HG03095 (cell line): ENCODE data around the gene EMID1.
"Not testable (repeated sequence)": the region's sequence is repeated elsewhere in the genome, so short reads cannot be mapped to it uniquely, and the experiment has no call there.

ENCODE experiments used
- ATAC-seq: cut with Tn5 transposase; IDR thresholded peaks from one replicate; pipeline ENCODE4 v1.9.1; 2021; ENCODE audit warnings: moderate library complexity; ENCODE audit not compliant: unreplicated experiment

Gene EMID1

DNA sequence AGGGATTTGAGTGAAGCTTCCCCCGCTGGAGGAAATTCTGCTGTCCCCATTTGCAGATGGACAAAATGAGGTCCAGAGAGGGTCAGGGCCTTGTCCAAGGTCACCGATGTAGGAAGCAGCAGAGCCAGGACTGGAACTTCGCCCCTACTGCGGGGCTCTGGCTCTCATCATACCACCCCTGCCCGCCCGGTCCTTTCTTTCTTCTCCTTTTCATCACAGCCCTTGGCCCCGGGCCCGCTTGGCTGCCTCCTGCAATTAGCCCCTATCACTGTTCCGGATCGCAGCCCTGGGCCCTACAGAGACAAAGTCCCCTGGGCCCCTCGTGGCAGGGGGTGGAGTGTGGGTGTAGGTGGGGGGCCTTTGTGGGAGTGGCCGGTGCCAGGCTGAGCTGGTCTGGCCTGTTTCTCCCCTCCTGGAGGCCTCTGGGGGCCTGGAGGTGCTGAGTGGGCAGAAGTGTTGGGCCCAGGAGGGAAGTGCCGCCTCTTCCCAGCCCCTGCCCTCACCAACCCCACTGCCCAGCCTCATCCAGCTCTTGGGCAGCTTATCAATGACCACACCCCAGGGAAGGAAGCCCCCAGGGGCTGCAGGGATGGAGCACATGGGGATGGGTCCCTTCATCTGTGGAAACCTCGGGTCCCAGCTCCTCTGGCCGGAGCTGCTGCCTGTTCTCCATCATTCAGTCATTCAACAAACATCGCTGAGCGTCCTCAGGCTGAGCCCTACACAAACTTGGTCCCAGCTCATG lies 3.4 kb downstream of the EMID1 start:
- ATAC-seq = no peak

DNA sequence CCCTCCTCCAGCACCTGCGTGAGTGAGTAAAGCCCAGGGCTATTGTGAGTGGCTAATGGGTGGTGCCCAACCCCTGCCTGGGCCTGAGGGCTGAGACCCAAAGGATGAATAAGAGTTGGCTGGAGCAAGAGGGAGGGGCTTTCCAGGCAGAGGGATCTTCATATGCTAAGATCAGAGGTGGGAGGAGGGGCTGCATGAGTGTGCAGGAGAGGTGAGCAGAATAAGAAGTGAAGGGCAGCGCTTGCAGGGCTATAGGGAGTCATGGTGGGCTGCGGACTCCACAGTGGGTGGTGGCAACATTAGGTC lies 3.9 kb downstream of the EMID1 start:
- no peak for ATAC-seq

DNA sequence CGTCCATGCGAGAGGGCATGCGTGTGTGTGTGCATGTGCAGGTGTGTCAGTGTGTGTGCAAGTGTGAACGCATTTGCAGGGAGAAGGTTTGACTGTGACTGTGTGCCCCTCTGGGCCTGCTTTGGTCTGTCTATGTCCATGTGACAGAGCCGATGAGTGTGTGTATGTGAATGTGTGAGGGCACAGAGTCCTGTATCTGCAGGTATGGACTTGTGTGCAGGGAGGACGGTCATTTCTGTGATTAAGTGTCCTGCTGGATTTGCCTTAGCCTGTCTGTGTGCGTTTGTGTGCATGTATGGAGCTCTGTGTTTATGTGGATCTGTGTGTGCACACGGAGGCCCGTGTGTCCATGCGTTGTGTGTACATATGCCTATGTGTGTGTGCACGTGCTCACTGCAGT lies 5.4 kb downstream of the EMID1 start:
- no peak for ATAC-seq

DNA sequence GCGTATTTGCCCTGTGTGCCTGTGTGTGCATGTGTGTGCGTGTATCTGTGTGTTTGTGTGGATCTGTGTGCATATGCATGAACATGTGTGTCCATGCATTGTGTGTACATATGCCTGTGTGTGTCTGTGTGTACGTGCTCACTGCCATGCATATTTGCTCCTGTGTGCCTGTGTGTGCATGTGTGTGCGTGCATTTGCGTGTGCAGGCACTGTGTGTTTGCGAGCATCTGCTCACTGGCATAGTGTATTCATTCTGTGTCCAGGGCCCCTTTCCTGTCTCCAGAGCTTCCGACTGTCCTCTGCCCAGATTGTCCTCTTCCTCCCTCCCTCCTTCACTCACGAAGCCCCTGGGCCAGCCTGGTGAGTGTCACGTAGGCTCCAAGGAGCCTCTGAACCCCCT lies 5.8 kb downstream of the EMID1 start:
- no peak for ATAC-seq

DNA sequence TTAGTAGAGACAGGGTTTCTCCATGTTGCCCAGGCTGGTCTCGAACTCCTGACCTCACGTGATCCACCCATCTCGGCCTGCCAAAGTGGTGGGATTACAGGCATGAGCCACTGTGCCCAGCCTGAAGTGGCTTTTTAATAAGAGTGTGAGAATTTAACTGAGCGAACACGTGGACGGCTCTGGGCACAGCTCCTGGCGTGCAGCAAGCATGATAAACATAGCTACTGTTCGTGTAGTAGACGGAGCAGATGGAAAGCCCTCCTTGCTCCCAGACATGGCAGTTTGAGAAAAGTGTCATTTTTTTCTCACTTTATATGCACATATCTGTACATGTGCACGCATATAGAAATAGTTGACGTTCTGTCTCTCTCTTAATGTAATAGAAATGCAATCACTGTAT lies 7.0 kb downstream of the EMID1 start:
- no peak for ATAC-seq

DNA sequence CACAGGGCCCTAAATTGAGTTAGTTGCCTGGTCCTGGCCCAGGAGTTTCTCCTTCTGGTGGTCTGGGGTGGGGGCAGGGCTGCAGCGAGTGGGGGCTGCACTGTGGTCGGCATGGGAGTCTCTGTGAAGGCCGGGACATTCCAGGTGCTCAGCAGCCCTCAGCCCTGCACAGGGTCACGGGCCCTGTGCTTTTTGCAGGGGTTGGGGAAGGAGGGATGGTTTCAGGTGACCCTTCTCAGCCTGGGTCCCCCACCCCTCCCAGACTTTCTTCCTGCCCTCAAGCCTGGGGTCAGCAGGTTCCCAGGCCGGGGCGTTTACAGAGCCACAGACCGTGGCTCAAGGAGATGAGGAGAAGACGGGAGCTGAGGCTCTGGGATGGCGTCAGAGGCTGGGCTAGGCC lies 7.8 kb downstream of the EMID1 start:
- ATAC-seq = no peak

DNA sequence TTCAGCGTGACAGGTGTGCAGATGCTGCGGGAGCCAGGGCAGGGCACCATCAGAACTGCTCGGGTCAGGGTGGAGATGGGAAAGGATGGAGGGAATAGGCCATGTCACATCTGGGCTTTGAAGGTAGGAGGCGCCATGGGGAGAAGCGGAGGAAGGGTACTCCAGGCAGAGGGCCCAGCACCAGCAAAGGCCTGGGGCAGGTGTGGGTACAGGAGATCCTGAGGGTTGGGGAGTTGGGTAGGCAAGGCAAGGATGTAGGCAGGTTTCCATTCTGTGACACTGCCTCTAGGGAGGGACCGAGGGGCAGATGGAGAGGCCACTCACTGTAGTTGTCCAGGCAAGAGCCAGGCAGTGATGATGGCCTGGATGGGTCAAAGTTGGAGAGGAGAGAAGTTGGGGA lies 8.5 kb downstream of the EMID1 start:
- no peak for ATAC-seq

DNA sequence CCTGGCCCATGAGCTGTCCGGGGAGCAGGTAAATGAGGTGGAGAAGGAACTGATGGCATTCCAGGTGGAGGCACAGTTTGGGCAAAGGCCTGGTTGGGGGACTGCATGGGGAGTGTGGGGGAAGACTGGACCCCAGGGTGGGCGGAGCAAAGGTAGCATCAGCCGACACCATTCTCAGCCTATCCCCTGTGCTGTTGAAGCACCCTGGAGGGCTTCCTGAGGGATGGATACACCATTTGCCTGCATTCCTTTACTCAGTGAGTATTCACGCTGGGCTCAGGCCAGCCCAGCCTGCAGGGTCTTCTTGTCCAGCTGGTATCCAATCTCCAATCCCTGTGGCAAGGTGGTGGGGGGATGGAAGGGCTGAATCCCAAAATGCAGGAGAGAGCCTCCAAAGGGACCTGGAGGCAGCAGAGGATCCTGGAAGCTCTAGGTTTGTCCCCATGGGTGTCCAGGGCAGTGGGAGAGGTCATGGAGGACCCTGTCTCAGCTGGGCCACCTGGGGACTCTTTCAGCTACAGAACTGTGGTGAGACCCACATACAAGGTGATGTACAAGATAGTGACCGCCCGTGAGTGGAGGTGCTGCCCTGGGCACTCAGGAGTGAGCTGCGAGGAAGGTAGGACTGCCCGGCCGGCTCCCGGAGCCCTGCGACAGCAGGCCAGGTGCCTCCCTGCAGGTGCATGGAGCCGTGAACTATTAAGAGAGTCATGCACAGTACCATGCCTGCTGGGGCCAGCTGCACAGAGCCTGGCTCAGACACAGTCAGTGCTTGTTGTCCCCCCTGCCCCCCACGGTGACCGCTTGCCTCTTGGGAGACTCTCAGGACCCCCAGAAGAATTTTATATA lies 9.5 kb downstream of the EMID1 start:
- ATAC-seq = no peak

DNA sequence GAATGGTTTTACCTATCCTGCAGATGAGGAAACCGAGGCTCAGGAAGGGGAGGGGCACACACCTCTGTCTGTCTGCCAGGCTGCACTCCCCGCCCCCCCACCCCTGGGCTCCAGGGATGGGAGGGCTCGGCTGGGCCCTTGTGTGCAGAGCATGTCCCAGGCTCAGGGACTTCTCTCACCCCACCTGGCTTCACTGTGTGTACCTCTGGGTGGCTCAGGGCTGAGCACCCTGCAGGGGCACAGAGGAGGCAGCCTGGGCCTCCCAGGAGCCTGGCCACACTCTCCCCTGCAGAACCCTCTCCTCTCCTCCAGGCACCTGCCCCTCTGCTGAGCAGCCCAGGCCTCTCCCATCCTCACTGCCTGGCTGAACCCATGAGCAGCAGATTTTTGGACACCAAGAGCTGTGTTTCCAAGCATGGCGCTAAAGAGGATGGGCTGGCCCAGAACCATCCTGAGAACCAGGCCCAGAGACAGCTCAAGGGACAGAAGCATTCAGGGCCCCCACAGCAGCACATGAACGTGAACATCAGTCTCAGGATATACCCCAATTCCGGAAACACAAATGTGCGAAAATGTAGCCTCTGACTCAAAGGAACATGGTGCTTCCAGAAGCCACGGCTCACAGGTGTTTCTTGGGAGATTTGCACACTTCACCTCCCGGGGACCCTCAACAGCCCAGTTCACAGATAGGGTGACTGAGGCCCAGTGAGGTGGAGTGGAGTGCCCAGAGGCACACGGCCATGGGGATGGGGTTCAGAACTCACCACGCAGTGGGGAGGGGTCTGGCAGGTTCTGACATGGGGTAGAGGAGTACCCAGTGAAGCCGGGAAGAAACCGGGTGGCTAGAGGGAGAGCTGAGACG lies 10.5 kb downstream of the EMID1 start:
- no peak for ATAC-seq

DNA sequence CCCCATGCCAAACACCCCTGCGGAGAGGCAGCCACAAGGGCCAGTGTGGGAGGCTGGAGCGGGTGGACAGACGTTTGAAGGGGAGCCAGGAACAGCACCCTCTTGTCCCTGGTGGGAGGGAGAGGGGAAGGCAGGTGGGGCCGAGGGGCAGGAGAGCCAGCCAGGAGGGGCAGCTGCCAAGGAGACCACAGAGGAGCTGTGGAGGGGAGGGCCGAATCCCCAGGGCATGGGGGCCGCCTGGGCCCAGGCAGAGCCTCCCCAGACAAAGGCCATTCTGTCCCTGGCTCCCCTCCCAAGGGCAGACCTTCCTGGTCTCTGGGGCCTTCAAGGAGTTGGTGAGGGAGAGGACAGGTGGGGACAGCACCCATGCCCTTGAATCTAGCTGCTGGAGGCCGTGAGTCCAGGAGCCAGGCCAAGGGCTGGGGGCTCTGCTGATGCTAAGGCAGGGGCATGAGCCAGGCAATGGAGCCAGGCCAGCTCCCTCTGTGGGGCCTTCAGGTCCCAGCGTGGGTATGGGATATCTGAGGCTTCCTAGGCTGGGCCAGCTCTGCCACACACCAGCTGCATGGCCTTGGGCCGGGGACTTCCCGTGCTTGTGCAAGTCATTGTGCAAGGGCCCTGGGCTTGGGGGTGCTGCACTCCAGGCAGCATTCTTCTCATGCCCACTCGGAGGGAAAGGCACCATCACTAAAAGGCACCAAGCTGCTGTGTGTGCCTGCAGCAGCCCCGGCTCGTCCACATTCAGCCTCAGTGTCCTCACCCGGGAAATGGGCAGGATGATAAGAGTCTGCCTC lies 11.4 kb downstream of the EMID1 start:
- no peak for ATAC-seq

DNA sequence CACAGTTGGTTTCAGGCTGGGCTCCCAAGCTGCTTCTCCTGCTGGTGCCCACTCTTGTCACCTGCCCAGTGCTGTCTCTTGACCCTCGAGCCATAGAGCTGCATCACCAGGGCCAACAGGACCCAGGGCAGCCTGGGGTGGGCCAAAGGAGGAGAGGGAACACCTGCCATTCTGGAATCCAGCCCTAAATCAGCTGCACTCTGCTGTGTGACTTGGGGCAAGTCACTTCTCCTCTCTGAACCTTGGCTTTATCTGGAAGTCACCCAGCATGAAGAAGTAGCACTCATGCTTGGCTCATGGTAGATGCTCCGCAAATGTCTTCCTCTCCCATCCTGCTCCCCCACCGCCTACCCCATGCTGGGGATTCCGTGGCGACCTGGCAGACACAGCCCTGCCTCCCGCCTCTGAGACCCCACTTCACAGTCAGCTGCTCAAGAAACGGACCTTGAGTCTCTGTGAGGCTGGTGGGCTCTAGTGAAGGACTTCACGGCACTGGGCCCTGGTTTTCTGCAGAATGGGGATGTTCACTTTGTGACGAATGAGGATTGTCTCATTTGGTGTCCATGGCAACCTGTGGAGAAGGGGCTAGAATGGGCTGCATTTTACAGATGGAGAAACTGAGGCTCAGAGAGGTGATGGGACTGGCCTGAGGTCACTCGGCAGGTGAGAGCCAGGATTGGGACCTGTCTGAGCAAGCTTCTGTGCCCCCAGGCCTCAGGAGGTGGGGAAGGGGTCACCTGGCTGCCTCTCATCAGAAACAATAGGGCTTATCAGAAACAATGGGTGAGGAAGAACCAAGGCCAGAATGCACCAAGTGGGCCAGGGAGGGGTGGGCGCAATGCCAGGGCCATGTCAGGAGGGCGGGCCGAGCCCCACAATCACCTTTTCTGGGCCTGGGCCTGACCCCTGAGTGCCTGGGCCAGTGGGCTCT lies 12.4 kb downstream of the EMID1 start:
- no peak for ATAC-seq

DNA sequence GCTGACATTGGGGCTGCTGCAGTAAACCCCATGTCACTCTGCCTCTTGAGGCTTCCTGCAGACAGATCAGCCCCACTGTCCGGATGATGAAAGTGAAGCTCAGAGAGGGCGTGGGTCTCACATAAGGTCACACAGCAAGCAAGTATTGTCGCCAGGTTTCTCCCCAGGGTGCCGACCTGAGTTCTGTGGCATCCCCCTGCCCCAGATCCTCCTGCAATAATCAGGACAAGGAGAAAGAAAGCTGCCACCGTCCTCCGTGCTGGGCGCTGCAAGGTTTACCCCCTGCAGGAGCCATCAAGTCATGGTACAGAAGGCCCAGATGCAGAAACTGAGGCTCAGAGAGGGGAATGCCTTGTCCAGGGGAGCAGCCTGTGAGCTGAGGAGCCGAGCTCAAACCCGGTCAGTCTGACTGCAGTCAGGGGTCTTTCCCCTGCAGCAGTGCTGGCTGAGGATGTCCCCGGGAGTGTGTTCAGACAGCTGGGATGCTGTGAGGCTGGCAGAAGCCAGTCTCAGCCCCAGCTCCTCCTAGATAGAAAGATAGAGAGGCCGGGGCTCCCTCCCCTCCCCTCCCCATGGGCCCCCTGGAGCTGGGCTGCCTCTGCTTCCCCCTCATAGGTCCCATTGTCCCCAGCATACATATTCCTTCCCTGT lies 13.2 kb downstream of the EMID1 start:
- ATAC-seq = no peak

DNA sequence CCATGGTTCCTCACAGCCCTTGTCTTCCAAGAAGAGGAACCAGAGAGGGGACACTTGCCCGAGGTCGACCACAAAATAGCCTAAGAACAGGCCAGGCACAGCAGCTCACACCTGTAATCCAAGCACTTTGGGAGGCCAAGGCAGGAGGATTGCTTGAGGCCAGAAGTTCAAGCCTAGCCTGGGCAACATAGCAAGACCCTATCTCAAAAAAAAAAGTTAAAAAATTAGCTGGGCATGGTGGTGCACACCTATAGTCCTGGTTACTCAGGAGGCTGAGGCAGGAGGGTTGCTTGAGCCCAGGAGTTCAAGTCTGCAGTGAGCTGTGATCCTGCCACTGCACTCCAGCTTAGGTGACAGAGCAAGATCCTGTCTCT lies 13.7 kb downstream of the EMID1 start:
- ATAC-seq = not testable (repeated sequence)

DNA sequence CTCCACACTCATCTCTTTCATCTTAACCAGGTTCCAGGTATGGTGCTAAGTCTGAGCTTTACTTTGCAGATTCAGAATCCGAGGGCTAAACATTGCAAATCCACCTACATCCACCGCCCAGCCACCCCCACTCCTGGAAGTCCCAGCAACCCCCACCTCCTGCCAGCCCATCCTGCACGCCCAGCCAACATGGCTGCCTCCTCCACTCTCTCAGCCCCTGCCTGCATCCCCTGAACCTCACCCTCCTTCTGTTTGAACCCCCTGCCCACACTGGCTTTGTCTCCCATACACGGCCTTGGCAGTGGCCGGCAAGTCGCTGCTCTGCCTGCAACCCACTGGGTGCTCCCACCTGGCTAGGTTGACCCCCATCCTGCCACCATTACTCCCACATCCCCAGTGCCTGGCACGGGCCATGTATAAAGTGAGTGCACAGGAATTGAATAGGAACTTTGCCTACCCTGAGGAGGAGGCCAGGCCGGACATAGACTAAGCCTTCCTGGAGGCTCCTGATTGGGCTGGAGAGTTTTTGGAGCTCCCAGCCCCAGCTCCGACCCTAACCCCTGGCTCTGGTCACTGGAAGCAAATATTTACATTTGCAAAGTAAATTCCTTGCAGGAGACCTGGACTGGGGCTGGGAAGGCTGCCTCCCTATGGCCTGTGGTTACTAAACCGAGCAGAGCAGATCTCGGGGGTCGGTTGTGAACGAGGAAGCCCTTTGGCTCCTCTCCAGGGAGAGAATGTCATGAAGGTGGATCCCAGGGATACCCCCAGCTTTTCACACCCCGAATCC lies 14.4 kb downstream of the EMID1 start:
- no peak for ATAC-seq

DNA sequence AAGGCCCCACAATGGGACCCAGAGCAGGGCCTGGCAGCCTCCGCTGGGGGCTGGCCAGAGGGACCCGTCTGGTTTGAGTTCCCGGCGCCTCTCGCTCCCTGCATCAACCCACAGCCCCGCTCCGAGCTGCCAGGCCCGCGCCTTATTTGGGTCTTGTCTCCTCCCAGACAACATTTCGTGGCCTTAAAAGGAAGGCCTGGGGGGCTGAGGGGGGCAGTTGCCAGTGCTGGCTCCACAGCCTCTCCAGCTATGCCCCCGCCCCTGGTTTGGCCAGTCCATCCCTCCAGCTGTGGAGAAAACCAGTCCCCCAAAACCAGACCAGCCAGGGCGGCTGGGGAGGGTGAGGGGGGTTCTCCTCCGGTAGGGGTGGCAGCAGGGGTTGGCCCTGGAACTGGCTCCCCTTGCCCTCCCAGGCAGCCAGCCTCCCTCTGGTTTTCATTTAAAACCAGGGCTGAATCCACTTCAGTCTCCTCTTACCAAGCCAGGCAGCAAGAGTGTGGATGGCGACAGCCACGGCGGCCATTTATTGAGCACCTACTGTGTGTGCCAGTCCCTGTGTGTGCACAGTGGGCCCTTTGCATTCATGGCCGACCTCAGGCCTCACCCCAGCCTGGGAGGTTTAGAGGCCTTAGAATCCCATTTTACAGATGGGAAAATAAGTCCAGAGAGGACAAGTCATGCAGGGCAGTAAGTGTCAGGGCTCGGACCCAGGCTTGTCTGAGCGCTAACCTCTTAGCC lies 18.6 kb downstream of the EMID1 start:
- ATAC-seq = no peak

DNA sequence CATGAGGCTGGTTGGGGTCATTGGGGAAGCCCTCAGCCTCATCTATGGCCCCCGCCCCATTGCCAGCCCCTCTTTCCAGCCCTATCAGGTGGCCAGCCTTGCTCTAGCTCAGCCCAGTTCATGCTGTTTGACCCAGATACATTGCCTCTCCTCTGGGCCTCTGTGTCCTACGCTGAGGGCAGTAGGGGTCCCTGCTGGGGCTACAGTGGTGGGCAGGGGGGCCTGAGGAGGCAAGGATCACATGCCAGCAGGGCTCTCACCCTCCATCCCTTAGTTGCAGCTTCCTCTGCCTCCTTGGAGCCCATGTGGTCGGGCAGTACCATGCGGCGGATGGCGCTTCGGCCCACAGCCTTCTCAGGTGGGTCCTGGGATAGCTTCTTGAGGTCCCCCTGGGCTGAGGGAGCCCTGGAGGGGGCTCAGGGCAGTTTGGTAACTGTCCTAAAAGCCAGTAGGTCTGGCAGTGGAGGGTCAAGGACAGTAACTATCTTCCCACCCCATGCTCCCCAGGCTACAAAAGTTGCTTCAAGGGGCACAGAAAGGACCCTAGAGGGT lies 19.2 kb downstream of the EMID1 start:
- ATAC-seq = no peak

DNA sequence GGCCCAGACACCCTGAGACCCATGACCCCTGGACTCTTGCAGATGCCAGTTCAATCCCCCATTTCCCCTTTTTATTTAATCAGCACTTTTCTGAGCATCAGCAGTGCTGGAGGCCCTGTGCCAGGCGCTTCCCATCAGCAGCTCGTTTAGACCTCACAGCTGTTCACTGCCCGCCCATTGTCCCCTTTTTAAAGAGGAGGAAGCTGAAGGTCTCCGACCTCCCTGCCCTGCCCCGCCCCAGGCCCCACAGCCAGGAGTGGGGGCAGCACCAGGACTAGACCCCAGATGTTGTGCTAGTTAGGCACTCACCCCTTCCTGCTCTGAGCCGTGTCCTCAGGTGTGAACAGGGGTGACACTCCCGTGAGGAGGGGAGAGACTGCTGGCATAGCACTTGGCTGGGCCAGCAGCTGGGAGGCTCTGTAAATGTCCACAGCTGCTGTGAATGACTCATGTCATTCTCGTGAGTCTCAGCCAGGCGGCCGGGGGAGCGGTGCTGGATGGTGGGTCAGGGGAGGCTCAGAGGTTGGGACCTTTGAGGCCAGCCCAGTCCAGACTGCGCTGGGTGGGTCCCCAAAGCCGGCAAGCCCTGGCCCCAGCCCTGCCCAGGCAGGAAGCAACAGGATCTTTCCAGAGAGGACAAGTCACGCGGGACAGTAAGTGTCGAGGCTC lies 19.9 kb downstream of the EMID1 start:
- ATAC-seq = no peak
